ENCODE measurements around the gene DNAH17.

Gene DNAH17

DNA sequence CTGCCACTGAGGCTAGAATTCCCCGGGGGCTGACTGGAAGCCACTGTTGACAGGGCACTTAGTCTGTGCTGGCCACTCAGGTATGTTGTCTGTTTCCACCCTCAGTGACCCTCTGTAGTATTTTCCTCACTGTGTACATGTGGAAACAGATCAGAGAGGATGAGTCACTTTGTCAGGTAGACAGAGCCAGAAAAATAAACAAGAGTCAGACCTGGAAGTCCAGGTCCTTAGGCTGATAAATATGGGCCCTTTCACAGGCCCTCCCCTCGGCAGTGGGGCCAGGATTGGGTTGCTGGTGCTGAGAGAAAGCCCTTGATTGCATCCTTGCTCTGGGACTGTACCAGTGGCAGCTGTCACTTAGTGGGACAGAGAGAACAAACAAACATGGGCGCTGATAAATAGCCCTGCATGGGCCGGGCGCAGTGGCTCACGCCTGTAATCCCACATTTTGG, 177.5 kb downstream of the DNAH17 start:
- DNase-seq = no peak
- Histone ChIP-seq H3K36me3 (peaks cover 73% of the 10 kb centered on the region), H3K9me3 (no peaks in the 10 kb centered on the region), H3K27me3 (no peaks in the 10 kb centered on the region), H3K4me3 (ENCODE audit: low read depth, low read length) (no peak overlapping the region), H3K4me1 (no peaks in the 10 kb centered on the region)
- TF ChIP-seq, protein P1, sequence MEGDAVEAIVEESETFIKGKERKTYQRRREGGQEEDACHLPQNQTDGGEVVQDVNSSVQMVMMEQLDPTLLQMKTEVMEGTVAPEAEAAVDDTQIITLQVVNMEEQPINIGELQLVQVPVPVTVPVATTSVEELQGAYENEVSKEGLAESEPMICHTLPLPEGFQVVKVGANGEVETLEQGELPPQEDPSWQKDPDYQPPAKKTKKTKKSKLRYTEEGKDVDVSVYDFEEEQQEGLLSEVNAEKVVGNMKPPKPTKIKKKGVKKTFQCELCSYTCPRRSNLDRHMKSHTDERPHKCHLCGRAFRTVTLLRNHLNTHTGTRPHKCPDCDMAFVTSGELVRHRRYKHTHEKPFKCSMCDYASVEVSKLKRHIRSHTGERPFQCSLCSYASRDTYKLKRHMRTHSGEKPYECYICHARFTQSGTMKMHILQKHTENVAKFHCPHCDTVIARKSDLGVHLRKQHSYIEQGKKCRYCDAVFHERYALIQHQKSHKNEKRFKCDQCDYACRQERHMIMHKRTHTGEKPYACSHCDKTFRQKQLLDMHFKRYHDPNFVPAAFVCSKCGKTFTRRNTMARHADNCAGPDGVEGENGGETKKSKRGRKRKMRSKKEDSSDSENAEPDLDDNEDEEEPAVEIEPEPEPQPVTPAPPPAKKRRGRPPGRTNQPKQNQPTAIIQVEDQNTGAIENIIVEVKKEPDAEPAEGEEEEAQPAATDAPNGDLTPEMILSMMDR (IDR thresholded peaks at IDR 0.05; ENCODE audit: low read depth, low read length) = no peak

DNA sequence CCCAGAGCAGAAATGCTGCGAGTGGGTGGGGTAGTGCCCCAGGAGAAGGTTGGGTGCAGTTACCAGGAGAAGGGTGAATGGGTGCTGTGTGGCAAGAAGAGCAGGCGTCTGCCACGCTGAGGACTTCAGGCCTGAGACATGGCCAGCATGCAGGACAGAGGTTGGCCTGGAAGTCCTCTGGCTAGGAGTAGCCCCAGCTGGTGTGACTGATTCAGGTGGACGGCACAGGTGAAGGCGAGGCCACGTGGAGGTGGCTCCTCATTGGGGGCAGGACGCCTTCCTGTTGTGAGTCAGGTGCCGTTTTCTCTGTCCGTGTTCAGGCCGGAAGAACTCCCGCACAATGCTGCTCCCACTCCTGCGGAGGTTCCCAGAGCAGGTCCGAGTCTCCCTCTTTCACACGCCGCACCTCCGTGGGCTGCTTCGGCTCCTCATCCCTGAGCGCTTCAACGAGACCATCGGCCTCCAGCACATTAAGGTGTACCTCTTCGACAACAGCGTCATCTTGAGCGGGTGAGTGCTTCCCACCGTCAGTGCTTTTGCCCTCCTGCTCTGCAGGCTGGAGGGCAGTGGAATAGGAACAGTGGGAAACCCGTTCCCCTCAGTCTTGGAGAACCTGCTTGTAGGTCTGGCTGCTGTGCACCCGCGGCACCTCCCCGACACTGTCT, 178.0 kb downstream of the DNAH17 start:
- H3K4me3 ChIP-seq (ENCODE audit: low read depth, low read length) = no peak overlapping the region
- TF ChIP-seq, protein P1 (IDR thresholded peaks at IDR 0.05; ENCODE audit: low read depth, low read length) = no peak
- no peaks in the 10 kb centered on the region for H3K4me1 ChIP-seq
- H3K36me3 ChIP-seq = peaks cover 68% of the 10 kb centered on the region
- H3K27me3 ChIP-seq = no peaks in the 10 kb centered on the region
- no peaks in the 10 kb centered on the region for H3K9me3 ChIP-seq
- DNase-seq = no peak

DNA sequence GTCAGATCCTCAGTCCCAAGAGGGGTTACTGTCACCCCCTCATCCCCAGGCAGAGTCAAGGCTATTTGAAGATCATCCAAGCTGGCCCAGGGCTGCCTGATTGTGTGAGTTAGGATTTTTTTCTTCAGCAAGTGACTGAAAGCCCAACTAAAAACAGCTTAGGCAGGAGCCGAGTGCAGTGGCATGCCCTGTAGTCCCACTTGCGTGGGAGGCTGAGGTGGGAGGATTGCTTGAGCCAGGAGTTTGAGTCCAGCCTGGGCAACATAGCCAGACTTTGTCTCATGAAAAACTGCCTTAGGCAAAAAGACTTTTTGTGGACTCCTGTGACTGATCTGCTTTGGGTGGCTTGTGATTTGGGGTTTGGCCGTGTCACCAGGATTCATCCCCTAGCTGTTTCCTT, 178.8 kb downstream of the DNAH17 start:
- Histone ChIP-seq H3K36me3 (peaks cover 62% of the 10 kb centered on the region), H3K4me1 (no peaks in the 10 kb centered on the region), H3K27me3 (no peaks in the 10 kb centered on the region), H3K9me3 (no peaks in the 10 kb centered on the region), H3K4me3 (ENCODE audit: low read depth, low read length) (no peak overlapping the region)
- no peak for DNase-seq
- TF ChIP-seq, protein P1 (IDR thresholded peaks at IDR 0.05; ENCODE audit: low read depth, low read length) = no peak

DNA sequence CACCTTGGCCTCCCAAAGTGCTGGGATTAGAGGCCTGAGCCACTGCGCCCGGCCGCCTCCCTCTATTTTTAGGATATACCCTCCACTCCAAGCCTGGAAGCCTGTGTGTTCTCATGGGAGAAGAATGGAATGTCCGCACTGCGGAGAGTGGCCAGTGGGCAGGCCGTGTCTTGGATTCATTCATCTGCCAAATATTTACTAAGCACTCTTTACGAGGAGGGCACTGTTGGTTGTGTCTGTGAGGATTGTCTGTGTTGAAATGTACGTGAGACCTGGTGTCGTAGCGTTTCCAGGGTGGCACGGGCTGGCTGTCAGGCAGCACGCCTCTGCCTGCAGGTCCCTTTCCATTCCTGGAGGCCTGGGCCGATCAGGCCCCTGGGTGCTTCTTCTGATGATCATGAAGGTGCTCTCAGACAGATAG, 179.5 kb downstream of the DNAH17 start:
- Histone ChIP-seq H3K4me3 (ENCODE audit: low read depth, low read length) (no peak overlapping the region), H3K36me3 (peaks cover 55% of the 10 kb centered on the region), H3K27me3 (no peaks in the 10 kb centered on the region), H3K9me3 (no peaks in the 10 kb centered on the region), H3K4me1 (no peaks in the 10 kb centered on the region)
- DNase-seq = no peak
- TF ChIP-seq, protein P1 (IDR thresholded peaks at IDR 0.05; ENCODE audit: low read depth, low read length) = no peak

DNA sequence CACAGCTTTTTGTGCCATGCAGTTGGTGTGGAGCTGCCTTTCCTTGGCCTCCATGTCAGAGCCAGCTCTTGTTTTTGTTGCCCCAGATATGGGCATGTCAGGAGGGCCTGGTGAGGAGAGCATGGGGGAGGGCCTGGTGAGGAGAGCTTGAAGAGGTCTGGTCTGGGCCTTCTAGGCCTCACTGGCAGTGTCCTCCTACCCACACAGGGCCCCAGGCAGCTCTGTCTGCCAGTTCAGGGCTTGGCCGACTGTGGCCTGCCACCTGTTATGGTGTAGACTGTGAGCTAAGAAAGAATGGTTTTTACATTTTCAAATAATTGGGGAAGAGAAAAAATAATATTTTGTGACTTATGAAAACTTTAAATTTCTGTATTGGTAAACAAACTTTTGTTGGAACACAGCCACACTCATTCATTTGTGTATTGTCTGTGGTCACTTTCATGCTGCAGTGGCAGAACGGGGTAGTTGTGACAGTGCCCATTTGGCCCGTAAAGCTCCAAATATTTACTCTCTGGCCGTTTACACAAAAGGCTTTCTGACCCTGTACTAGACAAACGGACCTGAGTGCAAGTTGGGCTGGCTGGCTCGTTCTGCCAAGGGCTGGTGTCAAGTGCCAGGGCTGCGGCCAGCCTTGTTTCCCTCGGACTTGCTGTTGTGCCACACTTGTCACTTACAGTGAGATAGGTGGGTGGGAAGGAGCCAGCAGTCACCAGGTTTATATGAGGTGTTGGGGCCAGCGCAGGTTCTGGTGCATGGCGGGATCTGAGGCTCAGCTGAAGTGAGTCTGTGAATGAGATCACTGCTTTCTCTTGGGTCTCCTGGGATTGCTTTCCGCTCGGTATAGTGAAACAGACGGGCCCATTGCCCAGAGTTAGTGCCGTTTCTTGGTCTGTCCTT, 180.5 kb downstream of the DNAH17 start:
- H3K4me1 ChIP-seq = no peaks in the 10 kb centered on the region
- no peak for DNase-seq

More for the DNA sequence above, 180.5 kb downstream of the DNAH17 start:
- TF ChIP-seq, protein P1 (IDR thresholded peaks at IDR 0.05; ENCODE audit: low read depth, low read length) = no peak
- Histone ChIP-seq H3K4me3 (ENCODE audit: low read depth, low read length) (no peak overlapping the region), H3K27me3 (no peaks in the 10 kb centered on the region), H3K36me3 (peaks cover 56% of the 10 kb centered on the region), H3K9me3 (no peaks in the 10 kb centered on the region)
